B cell (primary cell): ENCODE results near the gene HEG1. TPM values are rescaled to one million over a fixed set of nuclear protein-coding genes. Genes with fewer than 3 reads are reported as not detected.

ENCODE experiments used
- ATAC-seq: fragments of 200-7000 bp; cut with Tn5 transposase; one replicate; pipeline ENCODE4 v1.10.0; 2021; ENCODE audit warnings: low read depth, mild to moderate bottlenecking, moderate number of reproducible peaks, moderate library complexity
- CTCF ChIA-PET: fragments of 350-600 bp; sonication (Branson Sonifier 250); formaldehyde crosslinking; loops from one replicate; lab custom pipeline; 2021; ENCODE audit warnings: antibody characterized with exemption, inconsistent platforms; lab: Charles Lee
- POLR2A ChIA-PET: fragments of 350-600 bp; sonication (Branson Sonifier 250); formaldehyde crosslinking; loops from one replicate; lab custom pipeline; 2021; ENCODE audit warnings: antibody characterized with exemption; lab: Charles Lee
- DNase-seq: peaks from one replicate; pipeline ENCODE4 v3.0.0; 2013
- H2AFZ ChIP-seq: 2 replicates; pipeline ENCODE4 v1.6.1; 2012; ENCODE audit warnings: mild to moderate bottlenecking, low read depth, low read length; ENCODE audit not compliant: insufficient read depth, poor library complexity, severe bottlenecking
- H3K27ac ChIP-seq, 2 donors: 1 replicate in 1 of 2; 2 replicates in 1 of 2; pipeline ENCODE4 v1.5.1; 2012 to 2013; ENCODE audit warnings: low read length in 2 of 2, mild to moderate bottlenecking in 2 of 2, moderate library complexity in 1 of 2
- H3K27me3 ChIP-seq, 4 experiments: fragments of 200-600 bp in 1 of 4; sonication (generic) in 1 of 4; replicated peaks in 1 of 4; 1 replicate in 2 of 4; 2 replicates in 2 of 4; pipeline versions ENCODE4 v1.6.1 to v1.7.0; 2013 to 2016; ENCODE audit warnings: low read length in 3 of 4, mild to moderate bottlenecking in 2 of 4, mixed read lengths in 1 of 4, moderate library complexity in 1 of 4; ENCODE audit not compliant: insufficient read depth in 4 of 4, control insufficient read depth in 3 of 4; ENCODE audit errors: control extremely low read depth in 1 of 4
- H3K36me3 ChIP-seq, 2 experiments: replicated peaks in 1 of 2; 1 replicate in 1 of 2; 2 replicates in 1 of 2; pipeline versions ENCODE4 v1.6.1 to v1.7.1; 2013; ENCODE audit warnings: low read length in 1 of 2; ENCODE audit not compliant: insufficient read depth in 2 of 2, control insufficient read depth in 1 of 2; ENCODE audit errors: control extremely low read depth in 1 of 2, extremely low read depth in 1 of 2
- H3K4me1 ChIP-seq, 2 donors: fragments of 200-600 bp in 1 of 2; sonication (generic) in 1 of 2; 1 replicate in 1 of 2; 2 replicates in 1 of 2; pipeline versions ENCODE4 v1.5.1 to v1.6.1; 2013 to 2017; ENCODE audit warnings: low read length in 2 of 2; ENCODE audit not compliant: control insufficient read depth in 2 of 2, insufficient read depth in 2 of 2
- H3K4me2 ChIP-seq: replicated peaks from 2 replicates; pipeline ENCODE3; 2012; ENCODE audit warnings: mild to moderate bottlenecking, low read depth, low read length; ENCODE audit not compliant: poor library complexity, severe bottlenecking
- H3K4me3 ChIP-seq, 5 experiments: fragments of 200-600 bp in 1 of 5; sonication (generic) in 1 of 5; 1 replicate in 3 of 5; 2 replicates in 2 of 5; pipeline versions ENCODE4 v1.5.1 to v1.7.0; 2011 to 2016; ENCODE audit warnings: low read length in 4 of 5, mild to moderate bottlenecking in 4 of 5, low read depth in 2 of 5, control low read depth in 1 of 5, moderate library complexity in 1 of 5; ENCODE audit not compliant: insufficient read depth in 1 of 5; ENCODE audit errors: control extremely low read depth in 1 of 5, extremely low read depth in 1 of 5
- H3K79me2 ChIP-seq: fragments of 200-600 bp; sonication (generic); one replicate; pipeline ENCODE4 v1.6.0; 2016; ENCODE audit warnings: low read length; ENCODE audit not compliant: control insufficient read depth, insufficient read depth
- H3K9ac ChIP-seq: fragments of 200-600 bp; sonication (generic); 2 replicates; pipeline ENCODE4 v1.6.1; 2017; ENCODE audit warnings: mild to moderate bottlenecking, low read length, moderate library complexity
- H3K9me3 ChIP-seq, 3 donors: one replicate each; pipeline versions ENCODE4 v1.6.1 to v1.7.1; 2013; ENCODE audit warnings: low read length in 2 of 3; ENCODE audit not compliant: control insufficient read depth in 2 of 3, insufficient read depth in 1 of 3; ENCODE audit errors: control extremely low read depth in 1 of 3
- H4K20me1 ChIP-seq: 2 replicates; pipeline ENCODE4 v1.6.0; 2012; ENCODE audit warnings: mild to moderate bottlenecking, low read length; ENCODE audit not compliant: insufficient read depth, control insufficient read depth, poor library complexity, severe bottlenecking
- H3K27ac Mint-ChIP-seq: one replicate; pipeline ENCODE4 v1.8.0; 2021; ENCODE audit warnings: mixed read lengths
- H3K27me3 Mint-ChIP-seq: one replicate; pipeline ENCODE4 v1.8.0; 2021; ENCODE audit warnings: mixed read lengths
- H3K4me1 Mint-ChIP-seq: one replicate; pipeline ENCODE4 v1.8.0; 2021; ENCODE audit warnings: mixed read lengths
- H3K4me3 Mint-ChIP-seq: one replicate; pipeline ENCODE4 v1.8.0; 2021; ENCODE audit warnings: mixed read lengths
- H3K9me3 Mint-ChIP-seq: one replicate; pipeline ENCODE4 v1.8.0; 2022; ENCODE audit warnings: mixed read lengths; ENCODE audit not compliant: insufficient read depth
- EZH2 ChIP-seq: IDR thresholded peaks from 2 replicates; pipeline ENCODE4 v1.6.1; 2012; ENCODE audit warnings: borderline replicate concordance, low read depth, mild to moderate bottlenecking, moderate library complexity, low read length; ENCODE audit not compliant: insufficient read depth, poor library complexity, severe bottlenecking
- WGBS: methylation state at CpG from one replicate; pipeline ENCODE4 v1.1.5; 2013; ENCODE audit warnings: missing lambda C conversion rate; ENCODE audit not compliant: insufficient coverage; 5-methylcytosine and 5-hydroxymethylcytosine counted together
- intact Hi-C: fragments of 100-400 bp; cut with micrococcal nuclease; formaldehyde crosslinking; loops from one replicate; pipeline ENCODE4 v1.10.0; 2022
- polyA plus RNA-seq: library from polyadenylated mRNA; depleted of rRNA; stranded (reverse); fragments of >200 nt; gene quantifications from 2 replicates; pipeline ENCODE4 v1.2.3, GENCODE V29; 2012
- total RNA-seq, 2 donors: library from RNA; stranded (reverse); fragments of 120-200 nt in 1 of 2; gene quantifications; 1 replicate in 1 of 2; 2 replicates in 1 of 2; pipeline versions ENCODE4 v1.2.3 to v1.2.4, GENCODE V29; 2013 to 2022
- TF ChIP-seq, protein P1 (sequence below): fragments of 200-600 bp; IDR thresholded peaks from one replicate; pipeline ENCODE4 v1.8.0; 2022; ENCODE audit warnings: antibody characterized with exemption, mild to moderate bottlenecking

The HEG1 gene
- total and polyA plus RNA-seq, 2 donors (not counting 1 experiment from before 2014, with no cell fraction given) = 5.1 to 9.2 TPM

- H3K9me3 Mint-ChIP-seq = no peaks in the 10 kb centered on the region
- Histone ChIP-seq H3K27ac (no peak overlapping the region), H3K4me1 (no peaks in the 10 kb centered on the region), H3K36me3 (peaks cover 0 to 34% of the 10 kb centered on the region in 2 experiments), H2AFZ (no peak overlapping the region), H3K4me2 (no peak overlapping the region), H4K20me1 (no peaks in the 10 kb centered on the region), H3K4me3 (no peak overlapping the region), H3K79me2 (no peaks in the 10 kb centered on the region), H3K27me3 (no peaks in the 10 kb centered on the region), H3K9ac (no peak overlapping the region), H3K9me3 (no peaks in the 10 kb centered on the region)
- DNase-seq (no peak), ATAC-seq (no peak)
- ChIA-PET POLR2A (no interaction called here), CTCF (interaction anchor here (1.1 kb wide), 1 partner anchor 8 kb away, joined by 5 read pairs; no protein-coding TSS in a partner anchor)
- no peak overlapping the region for H3K4me3 Mint-ChIP-seq
- WGBS = 78% methylated on average over 5 of the region's 7 CpGs
- H3K27me3 Mint-ChIP-seq = no peaks in the 10 kb centered on the region
- intact Hi-C loops = no loop called here
- no peaks in the 10 kb centered on the region for H3K4me1 Mint-ChIP-seq
- no peak for TF ChIP-seq EZH2
- TF ChIP-seq, protein P1, sequence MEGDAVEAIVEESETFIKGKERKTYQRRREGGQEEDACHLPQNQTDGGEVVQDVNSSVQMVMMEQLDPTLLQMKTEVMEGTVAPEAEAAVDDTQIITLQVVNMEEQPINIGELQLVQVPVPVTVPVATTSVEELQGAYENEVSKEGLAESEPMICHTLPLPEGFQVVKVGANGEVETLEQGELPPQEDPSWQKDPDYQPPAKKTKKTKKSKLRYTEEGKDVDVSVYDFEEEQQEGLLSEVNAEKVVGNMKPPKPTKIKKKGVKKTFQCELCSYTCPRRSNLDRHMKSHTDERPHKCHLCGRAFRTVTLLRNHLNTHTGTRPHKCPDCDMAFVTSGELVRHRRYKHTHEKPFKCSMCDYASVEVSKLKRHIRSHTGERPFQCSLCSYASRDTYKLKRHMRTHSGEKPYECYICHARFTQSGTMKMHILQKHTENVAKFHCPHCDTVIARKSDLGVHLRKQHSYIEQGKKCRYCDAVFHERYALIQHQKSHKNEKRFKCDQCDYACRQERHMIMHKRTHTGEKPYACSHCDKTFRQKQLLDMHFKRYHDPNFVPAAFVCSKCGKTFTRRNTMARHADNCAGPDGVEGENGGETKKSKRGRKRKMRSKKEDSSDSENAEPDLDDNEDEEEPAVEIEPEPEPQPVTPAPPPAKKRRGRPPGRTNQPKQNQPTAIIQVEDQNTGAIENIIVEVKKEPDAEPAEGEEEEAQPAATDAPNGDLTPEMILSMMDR = no peak
- H3K27ac Mint-ChIP-seq = no peak overlapping the region
These were observed 52.4 kb downstream of the HEG1 start for GRCh38 chr3:125003369-125003853.

DNA sequence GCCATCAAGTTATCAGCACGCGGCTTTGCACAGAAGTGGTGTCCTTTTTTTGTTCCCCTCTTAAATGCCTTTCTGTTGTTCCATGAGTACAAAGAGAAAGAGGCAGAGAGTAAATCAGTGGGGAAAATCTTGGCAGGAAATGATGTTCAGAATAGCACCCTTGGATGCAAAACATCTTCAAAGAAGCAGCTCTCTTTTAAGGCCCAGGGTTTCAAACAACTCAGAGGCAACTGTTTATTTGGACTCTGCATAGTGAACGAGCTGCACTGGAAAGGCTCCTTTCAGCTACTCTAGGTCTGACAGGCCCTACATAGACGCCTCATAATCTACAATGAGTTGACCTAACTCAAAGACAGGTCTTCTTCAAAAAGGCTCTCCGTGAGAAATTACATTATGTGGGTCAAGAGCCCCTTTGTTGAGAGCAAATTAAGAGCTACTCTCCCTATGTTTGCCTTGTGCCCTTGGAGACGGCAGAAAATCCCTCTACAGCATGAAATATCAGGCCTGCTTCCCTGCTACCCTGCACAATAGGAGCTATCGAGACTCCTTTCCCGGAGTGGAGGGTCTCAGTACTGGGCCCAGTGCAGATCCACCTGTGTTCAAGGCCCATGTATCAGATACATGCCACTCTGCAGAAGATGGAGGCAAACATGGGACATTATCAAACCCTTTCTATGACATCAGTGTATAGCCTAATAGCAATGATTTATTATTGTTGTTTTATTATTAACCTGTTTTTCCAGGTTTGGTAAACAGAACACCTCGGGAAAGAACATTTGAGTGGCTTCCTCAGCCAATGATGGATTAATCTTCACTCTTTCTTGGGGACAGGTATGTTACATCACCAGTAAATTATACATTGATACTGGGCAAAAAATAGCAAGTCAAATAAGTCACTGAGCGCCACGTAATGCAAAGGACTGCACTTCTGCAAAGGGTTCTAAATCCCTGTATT, 53.1 kb downstream of the HEG1 start:
- Histone ChIP-seq H3K9ac (no peak overlapping the region), H3K4me3 (no peak overlapping the region), H3K79me2 (no peaks in the 10 kb centered on the region), H3K4me2 (no peak overlapping the region), H2AFZ (no peak overlapping the region), H3K36me3 (peaks cover 0 to 34% of the 10 kb centered on the region in 2 experiments), H3K27ac (no peak overlapping the region), H3K9me3 (no peaks in the 10 kb centered on the region), H4K20me1 (no peaks in the 10 kb centered on the region), H3K27me3 (no peaks in the 10 kb centered on the region), H3K4me1 (no peaks in the 10 kb centered on the region)
- DNase-seq (no peak), ATAC-seq (no peak)
- no peaks in the 10 kb centered on the region for H3K4me1 Mint-ChIP-seq
- 100% methylated on average over 4 of the region's 11 CpGs for WGBS
- H3K9me3 Mint-ChIP-seq = no peaks in the 10 kb centered on the region
- H3K27ac Mint-ChIP-seq = no peak overlapping the region
- ChIA-PET POLR2A (no interaction called here), CTCF (interaction anchor here (1.1 kb wide), 1 partner anchor 7 kb away, joined by 5 read pairs; no protein-coding TSS in a partner anchor)
- H3K4me3 Mint-ChIP-seq = no peak overlapping the region
- TF ChIP-seq, protein P1 = no peak
- no peak for TF ChIP-seq EZH2
- intact Hi-C loops = no loop called here
- H3K27me3 Mint-ChIP-seq = no peaks in the 10 kb centered on the region
